ENCODE results near the gene KIF15.
A peak's percentile ranks its signal among the peaks of the same experiment; 100 is the strongest.
"Not testable (repeated sequence)": the region's sequence is repeated elsewhere in the genome, so short reads cannot be mapped to it uniquely, and the experiment has no call there.

KIF15 gene

DNA sequence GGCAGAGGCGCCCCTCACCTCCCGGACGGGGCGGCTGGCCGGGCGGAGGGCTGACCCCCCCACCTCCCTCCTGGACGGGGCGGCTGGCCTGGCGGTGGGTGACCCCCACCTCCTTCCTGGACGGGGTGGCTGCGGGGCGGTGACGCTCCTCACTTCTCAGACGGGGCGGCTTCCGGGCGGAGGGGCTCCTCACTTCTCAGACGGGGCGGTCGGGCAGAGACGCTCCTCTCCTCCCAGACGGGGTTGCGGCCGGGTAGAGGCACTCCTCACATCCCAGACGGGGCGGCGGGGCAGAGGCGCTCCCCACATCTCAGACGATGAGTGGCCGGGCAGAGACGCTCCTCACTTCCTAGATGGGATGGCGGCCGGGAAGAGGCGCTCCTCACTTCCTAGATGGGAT, 59.6 kb downstream of the KIF15 start:
- not testable (repeated sequence) for FAIRE-seq

DNA sequence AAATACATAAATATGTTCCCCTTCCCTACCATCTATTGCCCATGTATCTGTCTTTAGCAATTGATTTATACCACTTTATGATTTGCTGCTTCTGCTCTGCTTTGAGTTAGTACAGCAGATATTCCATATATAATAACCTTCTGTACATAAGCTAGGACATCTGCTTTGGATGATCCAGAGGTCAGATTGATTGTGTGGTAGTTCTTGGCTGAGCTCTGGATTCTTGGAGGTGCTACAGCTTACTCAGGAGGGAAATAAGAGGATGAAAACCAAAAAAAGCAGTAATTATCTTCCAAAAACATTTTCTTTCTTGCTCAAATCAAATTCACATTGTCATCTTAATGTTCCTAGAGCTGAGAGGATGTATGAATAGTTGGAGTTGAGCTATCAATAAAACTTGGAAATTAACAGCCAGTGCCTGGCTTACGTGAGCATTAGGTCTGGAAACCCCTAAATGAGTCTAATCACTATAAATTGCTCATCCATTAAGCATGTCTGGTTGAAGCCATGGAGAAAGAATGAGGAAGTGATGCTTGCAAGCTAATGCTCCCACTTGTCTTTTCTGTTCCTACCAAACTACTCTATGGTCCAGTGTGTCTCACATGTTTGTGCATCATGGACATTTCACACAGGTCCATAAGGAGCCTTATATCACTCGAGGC, 63.8 kb downstream of the KIF15 start:
- FAIRE-seq = no peak

- FAIRE-seq = no peak
These were observed 65.6 kb downstream of the KIF15 start for GRCh38 chr3:44827196-44827595.

DNA sequence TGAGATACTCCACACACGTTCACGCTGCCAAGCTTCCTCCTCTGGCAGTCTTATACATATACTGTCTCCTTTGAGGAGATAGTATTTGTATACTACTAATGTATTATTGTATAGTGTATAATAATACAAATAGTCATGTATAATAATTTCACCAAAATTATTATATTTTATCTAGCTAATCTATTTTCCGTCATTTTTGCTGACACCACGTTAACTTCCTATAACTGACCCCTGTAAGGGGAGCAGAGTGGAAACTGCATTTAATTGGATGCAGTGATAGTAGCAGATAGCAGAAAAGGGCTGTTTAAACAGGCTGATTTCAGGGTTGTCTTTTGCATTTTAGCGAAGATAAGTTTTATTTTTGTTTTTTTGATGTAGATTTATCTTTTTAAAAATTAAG, 69.6 kb downstream of the KIF15 start:
- FAIRE-seq = no peak

DNA sequence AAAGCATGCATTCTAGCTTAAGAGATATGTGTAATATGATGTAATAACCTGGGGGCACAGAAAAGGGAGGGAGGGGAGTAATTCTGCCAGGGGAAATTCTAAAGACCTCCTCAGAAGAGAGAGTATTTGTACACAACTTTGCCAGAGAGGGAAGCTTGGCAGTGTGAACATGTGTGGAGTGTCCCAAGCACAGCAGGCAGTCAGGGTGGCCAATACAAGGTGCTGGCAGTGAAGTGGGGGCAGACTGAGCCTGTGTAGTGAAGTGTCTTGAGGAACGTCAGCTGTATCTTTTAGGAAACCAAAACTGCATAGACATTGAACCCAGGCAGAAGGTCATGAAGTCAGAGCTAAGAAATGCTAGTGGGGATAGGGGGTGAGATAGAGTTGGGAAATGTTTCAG, 70.4 kb downstream of the KIF15 start:
- no peak for FAIRE-seq

DNA sequence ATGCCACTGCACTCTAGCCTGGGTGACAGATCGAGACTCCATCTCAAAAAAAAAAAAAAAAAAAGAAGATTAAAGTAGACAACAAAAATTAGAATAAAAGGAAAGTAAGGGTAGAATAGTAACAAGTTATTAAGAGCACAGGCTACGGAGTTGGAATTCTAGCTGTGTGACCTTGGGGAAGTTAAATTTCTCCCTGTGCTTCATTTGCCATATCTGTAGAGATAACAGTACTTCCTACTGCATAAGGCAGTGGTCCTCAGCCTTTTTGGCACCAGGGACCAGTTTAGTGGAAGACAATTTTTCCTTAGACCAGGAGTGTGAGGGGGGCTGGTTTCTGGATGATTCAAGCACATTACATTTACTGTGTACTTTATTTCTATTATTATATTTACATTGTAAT, 71.4 kb downstream of the KIF15 start:
- no peak for FAIRE-seq

- FAIRE-seq = no peak
These were observed 71.8 kb downstream of the KIF15 start for GRCh38 chr3:44833394-44833793.

- FAIRE-seq = no peak
These were observed 74.1 kb downstream of the KIF15 start for GRCh38 chr3:44835684-44836083.

- FAIRE-seq = no peak
These were observed 80.8 kb downstream of the KIF15 start for GRCh38 chr3:44842376-44842775.

GRCh38 chr3:44845528-44846520, 84.2 kb downstream of the KIF15 start:
- peak; percentile 79 for FAIRE-seq

- FAIRE-seq = no peak
These were observed 87.0 kb downstream of the KIF15 start for GRCh38 chr3:44848634-44849033.

GRCh38 chr3:44856663-44857062, 95.1 kb downstream of the KIF15 start:
- FAIRE-seq = not testable (repeated sequence)

- no peak for FAIRE-seq
These were observed 98.5 kb downstream of the KIF15 start for GRCh38 chr3:44860117-44860516.

- no peak for FAIRE-seq
These were observed 100.0 kb downstream of the KIF15 start, which contains the start of gene TMEM42 for GRCh38 chr3:44861412-44862225. TSS of gene TMEM42 (plus strand) at chr3:44861912. CDS start at chr3:44861925, 13 bp downstream.

DNA sequence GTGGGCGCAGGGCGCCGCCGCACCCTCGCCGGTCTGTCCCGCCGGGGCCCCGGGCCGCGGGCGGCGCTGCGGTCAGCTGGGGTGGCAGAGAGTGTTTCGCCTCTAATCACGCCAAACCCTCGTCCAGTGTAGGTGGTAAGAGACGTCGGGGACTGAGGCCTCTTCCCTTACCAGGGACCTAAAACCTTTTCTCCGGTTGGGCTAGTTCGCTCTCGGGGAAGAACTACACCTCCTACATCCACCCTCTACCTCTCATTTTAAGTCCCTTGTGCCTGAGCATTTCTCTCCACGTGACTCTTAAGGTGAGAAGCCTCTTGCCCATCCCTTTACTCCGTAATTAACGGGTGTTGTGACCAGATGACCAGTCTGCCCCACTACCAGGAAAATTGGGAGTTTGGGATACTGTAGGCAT, 100.6 kb downstream of the KIF15 start:
- FAIRE-seq = no peak

- FAIRE-seq = no peak
These were observed 103.9 kb downstream of the KIF15 start for GRCh38 chr3:44865272-44866035.

- no peak for FAIRE-seq
These were observed 106.0 kb downstream of the KIF15 start for GRCh38 chr3:44867421-44868111.

DNA sequence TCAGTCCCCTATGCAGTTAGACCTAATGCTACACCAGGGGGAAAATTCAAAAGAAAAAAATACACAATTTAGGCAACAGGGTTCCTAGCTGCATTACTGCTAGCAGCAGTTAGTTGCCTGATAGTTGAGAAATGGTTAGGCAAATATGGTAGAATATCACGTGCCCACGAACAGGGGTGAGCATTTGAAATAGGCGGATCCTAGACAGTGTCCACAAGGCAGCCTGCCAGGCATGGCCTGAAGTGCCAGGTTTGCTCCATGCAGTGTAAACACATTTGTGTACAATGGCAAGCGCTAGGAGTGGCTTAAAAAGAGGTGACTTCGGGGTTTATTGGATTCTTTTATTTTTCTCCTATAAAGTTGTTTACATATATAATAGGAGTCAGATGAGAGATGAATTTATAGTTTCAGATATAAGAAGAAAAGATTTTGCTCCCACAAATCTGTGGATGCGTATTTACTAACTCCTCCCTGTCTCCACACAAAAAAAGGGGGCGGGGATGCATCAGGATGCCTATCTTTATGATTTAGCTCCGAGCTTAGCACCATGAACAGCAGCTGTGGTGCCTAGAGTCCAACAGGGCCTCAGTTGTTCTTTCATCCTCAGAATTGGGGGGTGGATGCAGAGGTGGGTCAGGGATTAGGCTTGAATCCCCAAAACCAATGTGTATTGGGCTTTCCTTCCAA, 108.9 kb downstream of the KIF15 start:
- FAIRE-seq = peak; percentile 21

DNA sequence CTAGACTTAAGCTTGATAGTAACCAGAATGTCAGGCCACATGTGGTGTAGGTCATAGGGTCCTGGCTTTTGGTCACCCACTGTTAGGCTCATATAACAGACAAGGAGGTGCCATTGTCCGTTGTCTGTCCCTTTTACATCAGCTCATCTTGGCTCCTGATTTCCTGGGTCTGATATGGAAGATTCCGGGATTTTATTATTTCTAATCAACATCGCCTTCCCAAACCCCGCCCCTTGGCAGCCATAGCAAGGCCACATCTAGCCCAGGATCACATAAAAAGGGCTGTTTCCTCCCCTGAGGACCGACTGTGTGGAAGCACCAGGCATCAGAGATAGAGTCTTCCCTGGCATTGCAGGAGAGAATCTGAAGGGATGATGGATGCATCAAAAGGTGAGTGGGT, 112.7 kb downstream of the KIF15 start, which contains the start of gene TGM4:
TSS of gene TGM4 (plus strand) at position 301 of the 400 bp plus-strand sequence. CDS start at position 372, 71 bp downstream.
- FAIRE-seq = no peak

GRCh38 chr3:44875596-44875995, 114.0 kb downstream of the KIF15 start:
- no peak for FAIRE-seq

DNA sequence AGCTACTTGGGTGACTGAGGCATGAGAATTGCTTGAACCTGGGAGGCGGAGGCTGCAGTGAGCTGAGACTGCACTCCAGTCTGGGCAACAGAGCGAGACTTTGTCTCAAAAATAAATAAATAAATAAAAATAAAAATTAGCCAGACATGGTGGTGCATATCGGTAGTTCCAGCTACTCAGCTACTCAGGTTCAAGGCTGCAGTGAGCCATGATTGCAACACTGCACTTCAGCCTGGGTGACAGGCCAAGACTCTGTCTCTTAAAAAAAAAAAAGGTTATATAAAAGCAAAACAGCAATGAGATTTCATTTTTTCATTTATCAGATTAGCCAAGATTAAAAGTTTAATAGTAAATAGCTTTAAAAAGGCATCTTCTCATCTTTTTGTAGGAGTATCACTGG, 115.7 kb downstream of the KIF15 start:
- FAIRE-seq = no peak
